Right lobe of liver (tissue), 6 donors: ENCODE results near the gene KLRC1. TPM values are rescaled to one million over a fixed set of nuclear protein-coding genes. Genes with fewer than 3 reads are reported as not detected.
"Not testable (repeated sequence)": the region's sequence is repeated elsewhere in the genome, so short reads cannot be mapped to it uniquely, and the experiment has no call there.

Experiments
- ATAC-seq, 4 donors: fragments of 200-7000 bp; cut with Tn5 transposase; one replicate each; pipeline ENCODE4 v1.9.1; 2020; ENCODE audit warnings: mild to moderate bottlenecking in 4 of 4, moderate library complexity in 4 of 4
- DNase-seq, 3 donors: peaks; one replicate each; pipeline ENCODE4 v3.0.0-alpha.2; 2020
- H3K27ac ChIP-seq, 3 donors: fragments of 200-600 bp; one replicate each; pipeline ENCODE4 v1.8.0; 2022
- H3K27me3 ChIP-seq, 2 donors: fragments of 200-600 bp; one replicate each; pipeline ENCODE4 v1.8.0; 2022
- H3K36me3 ChIP-seq, 4 donors: fragments of 200-600 bp; sonication (generic) in 1 of 4; one replicate each; pipeline versions ENCODE4 v1.5.1 to v1.8.0; 2017 to 2022; ENCODE audit warnings: control low read depth in 1 of 4
- H3K4me1 ChIP-seq, 4 donors: fragments of 200-600 bp; sonication (generic) in 1 of 4; one replicate each; pipeline versions ENCODE4 v1.5.1 to v1.8.0; 2017 to 2022; ENCODE audit warnings: control low read depth in 1 of 4
- H3K4me3 ChIP-seq, 3 donors: fragments of 200-600 bp; one replicate each; pipeline ENCODE4 v1.8.0; 2022
- H3K9me3 ChIP-seq, 4 donors: fragments of 200-600 bp; sonication (generic) in 1 of 4; one replicate each; pipeline versions ENCODE4 v1.5.1 to v1.8.0; 2017 to 2022; ENCODE audit warnings: control low read depth in 1 of 4
- POLR2A ChIP-seq: fragments of 450-650 bp; IDR thresholded peaks from one replicate; pipeline ENCODE4 v1.6.1; 2017; ENCODE audit warnings: antibody characterized with exemption, mild to moderate bottlenecking
- WGBS: methylation state at CpG from one replicate; pipeline ENCODE4 v1.1.6; 2018; ENCODE audit warnings: low coverage, low lambda C conversion rate; ENCODE audit not compliant: insufficient coverage; ENCODE audit errors: missing lambda C conversion rate; 5-methylcytosine and 5-hydroxymethylcytosine counted together
- intact Hi-C, 2 donors: fragments of 100-400 bp; cut with DNase I; formaldehyde crosslinking; loops; one replicate each; pipeline versions ENCODE4 v1.11.2 to v1.14.1; 2022
- total RNA-seq, 6 experiments: library from RNA; depleted of rRNA in 2 of 6; stranded (reverse); fragments of >200 nt in 2 of 6; fragmentation: NEBNext Ultra II Directional in 3 of 6; extraction: Animal tissue kit (Norgen Biotek cat#: 25700) in 3 of 6; gene quantifications; one replicate each; pipeline versions ENCODE4 v1.1.0 to v1.2.4, GENCODE V29; 2016 to 2023
- TF ChIP-seq, protein P1 (sequence below), 4 donors: fragments of 200-600 bp in 3 of 4; fragments of 450-650 bp in 1 of 4; IDR thresholded peaks; one replicate each; pipeline versions ENCODE4 v1.5.1 to v1.8.0; 2016 to 2022; ENCODE audit warnings: antibody characterized with exemption in 4 of 4, mild to moderate bottlenecking in 2 of 4
- donor health status: DM: no; HTN: yes; CAD: no.
- donor health status: DM: no; HTN: no; CAD: no.
- donor health status: DM: no; HTN: no; CAD: no.
- donor health status: DM: no; HTN: yes; CAD: no.
- donor health status: DM: no; HTN: yes; CAD: no.

The KLRC1 gene
- total RNA-seq, 6 experiments from 2014 or later: 0.20 to 0.61 (median 0.28) TPM; not detected in 2

DNA sequence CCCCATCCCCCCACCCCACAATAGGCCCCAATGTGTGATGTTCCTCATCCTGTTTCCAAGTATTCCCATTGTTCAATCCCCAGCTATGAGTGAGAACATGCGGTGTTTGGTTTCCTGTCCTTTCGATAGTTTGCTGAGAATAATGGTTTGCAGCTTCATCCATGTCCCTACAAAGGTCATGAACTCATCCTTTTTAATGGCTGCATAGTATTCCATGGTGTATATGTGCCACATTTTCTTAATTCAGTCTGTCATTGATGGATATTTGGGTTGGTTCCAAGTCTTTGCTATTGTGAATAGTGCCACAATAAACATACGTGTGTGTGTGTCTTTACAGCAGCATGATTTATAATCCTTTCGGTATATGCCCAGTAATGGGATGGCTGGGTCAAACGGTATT lies 19.6 kb upstream of the KLRC1 start:
- H3K36me3 ChIP-seq, DNase-seq, H3K9me3 ChIP-seq, H3K4me3 ChIP-seq, H3K27ac ChIP-seq, intact Hi-C loops, H3K4me1 ChIP-seq, ATAC-seq, H3K27me3 ChIP-seq: not testable (repeated sequence)
- whole genome bisulfite sequencing: 82% methylated on average over 5 of the region's 5 CpGs

DNA sequence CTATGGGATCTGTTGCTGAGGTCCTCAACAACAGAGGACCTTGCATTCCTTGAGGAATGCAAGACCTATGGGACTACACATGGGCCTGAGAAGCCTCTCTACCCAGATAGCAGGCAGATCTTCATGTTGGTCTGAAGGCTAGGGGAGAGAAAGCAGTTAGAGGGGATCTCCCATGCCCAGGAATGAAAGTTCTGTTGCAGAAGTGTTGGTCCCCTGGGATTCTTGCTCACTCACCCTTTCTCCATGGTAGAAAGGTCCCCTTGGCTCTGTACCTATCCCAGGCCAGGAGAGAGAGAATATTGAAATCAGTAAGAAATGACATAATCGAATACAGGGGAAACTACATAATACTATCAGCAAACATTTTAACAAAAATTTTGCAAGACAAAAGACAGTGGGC lies 16.5 kb upstream of the KLRC1 start:
- WGBS: 56% methylated on average over 1 of the region's 1 CpG
- DNase-seq (no peak), ATAC-seq (no peak)
- H3K9me3 ChIP-seq: no peaks in the 10 kb centered on the region
- TF ChIP-seq POLR2A: no peak
- TF ChIP-seq, protein P1, sequence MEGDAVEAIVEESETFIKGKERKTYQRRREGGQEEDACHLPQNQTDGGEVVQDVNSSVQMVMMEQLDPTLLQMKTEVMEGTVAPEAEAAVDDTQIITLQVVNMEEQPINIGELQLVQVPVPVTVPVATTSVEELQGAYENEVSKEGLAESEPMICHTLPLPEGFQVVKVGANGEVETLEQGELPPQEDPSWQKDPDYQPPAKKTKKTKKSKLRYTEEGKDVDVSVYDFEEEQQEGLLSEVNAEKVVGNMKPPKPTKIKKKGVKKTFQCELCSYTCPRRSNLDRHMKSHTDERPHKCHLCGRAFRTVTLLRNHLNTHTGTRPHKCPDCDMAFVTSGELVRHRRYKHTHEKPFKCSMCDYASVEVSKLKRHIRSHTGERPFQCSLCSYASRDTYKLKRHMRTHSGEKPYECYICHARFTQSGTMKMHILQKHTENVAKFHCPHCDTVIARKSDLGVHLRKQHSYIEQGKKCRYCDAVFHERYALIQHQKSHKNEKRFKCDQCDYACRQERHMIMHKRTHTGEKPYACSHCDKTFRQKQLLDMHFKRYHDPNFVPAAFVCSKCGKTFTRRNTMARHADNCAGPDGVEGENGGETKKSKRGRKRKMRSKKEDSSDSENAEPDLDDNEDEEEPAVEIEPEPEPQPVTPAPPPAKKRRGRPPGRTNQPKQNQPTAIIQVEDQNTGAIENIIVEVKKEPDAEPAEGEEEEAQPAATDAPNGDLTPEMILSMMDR (IDR thresholded peaks at IDR 0.05): no peak
- no peaks in the 10 kb centered on the region for H3K36me3 ChIP-seq
- H3K4me3 ChIP-seq: no peak overlapping the region
- no peak overlapping the region for H3K27ac ChIP-seq
- H3K4me1 ChIP-seq: no peaks in the 10 kb centered on the region
- intact Hi-C loops: no loop called here
- H3K27me3 ChIP-seq: no peaks in the 10 kb centered on the region

DNA sequence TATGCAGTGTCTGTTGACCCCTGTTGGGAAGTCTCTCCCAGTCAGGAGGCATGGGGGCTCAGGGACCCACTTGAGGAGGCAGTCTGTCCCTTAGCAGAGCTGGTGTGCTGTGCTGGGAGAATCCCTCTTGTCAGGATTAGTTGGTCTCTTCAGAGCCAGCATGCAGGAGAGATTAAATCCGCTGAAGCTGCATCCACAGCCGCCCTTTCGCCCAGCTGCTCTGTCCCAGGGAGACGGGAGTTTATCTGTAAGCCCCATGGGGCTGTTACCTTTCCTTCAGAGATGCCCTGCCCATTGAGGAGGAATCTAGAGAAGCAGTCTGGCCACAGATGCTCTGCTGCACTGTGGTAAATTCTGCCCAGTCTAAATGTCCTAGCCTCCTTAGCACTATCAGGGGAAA lies 13.1 kb upstream of the KLRC1 start:
- Histone ChIP-seq H3K27ac (no peak overlapping the region), H3K27me3 (no peaks in the 10 kb centered on the region), H3K4me1 (no peaks in the 10 kb centered on the region), H3K4me3 (no peak overlapping the region), H3K36me3 (no peaks in the 10 kb centered on the region), H3K9me3 (no peaks in the 10 kb centered on the region)
- DNase-seq (no peak), ATAC-seq (no peak)
- intact Hi-C loops: no loop called here
- no CpG with 5 or more reads among the region's 4 CpGs for WGBS
- TF ChIP-seq, protein P1 (IDR thresholded peaks at IDR 0.05): no peak
- no peak for TF ChIP-seq POLR2A

DNA sequence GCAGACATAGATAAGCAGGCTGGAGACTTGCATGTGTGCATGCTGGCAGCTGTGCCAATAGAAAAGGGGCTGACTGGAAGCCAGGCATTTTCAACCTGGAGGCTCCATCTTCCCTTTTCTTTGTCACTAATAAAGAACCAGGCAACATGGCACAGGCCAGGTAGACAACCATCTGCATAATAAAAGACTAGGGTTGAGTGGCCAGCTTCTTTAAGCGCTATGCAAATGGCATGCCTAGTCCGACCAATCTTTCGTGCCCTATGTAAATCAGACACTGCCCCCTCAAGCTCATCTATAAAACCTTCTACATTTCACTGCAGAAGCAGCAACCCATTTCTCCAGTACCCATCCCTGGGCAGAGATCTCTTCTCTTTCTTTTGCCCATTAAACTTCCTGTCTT lies 4.6 kb upstream of the KLRC1 start:
- DNase-seq: no peak
- TF ChIP-seq POLR2A: no peak
- TF ChIP-seq, protein P1 (IDR thresholded peaks at IDR 0.05): no peak
- ATAC-seq: no peak
- Histone ChIP-seq H3K9me3 (no peaks in the 10 kb centered on the region), H3K36me3 (no peaks in the 10 kb centered on the region), H3K27ac (no peak overlapping the region), H3K4me3 (no peak overlapping the region), H3K27me3 (no peaks in the 10 kb centered on the region), H3K4me1 (no peaks in the 10 kb centered on the region)
- intact Hi-C loops: no loop called here
- WGBS: 100% methylated on average over 1 of the region's 3 CpGs

DNA sequence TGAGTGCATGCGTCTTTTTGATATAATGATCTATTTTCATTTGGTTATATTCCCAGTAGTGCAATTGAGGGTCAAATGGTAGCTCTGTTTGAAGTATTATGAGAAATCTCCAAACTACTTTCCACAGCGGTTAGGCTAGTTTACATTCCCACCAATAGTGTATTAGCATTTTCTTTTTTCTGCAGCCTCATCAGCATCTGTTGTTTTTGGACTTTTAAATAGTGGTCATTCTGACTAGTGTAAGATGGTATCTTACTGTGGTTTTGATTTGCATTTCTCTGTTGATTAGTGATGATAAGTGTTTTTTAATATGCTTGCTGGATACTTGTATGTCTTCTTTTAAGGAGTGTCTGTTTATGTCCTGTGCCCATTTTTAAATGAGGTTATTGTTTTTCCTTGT lies 3.7 kb upstream of the KLRC1 start:
- Histone ChIP-seq H3K27ac (no peak overlapping the region), H3K4me3 (no peak overlapping the region), H3K27me3 (no peaks in the 10 kb centered on the region), H3K4me1 (no peaks in the 10 kb centered on the region), H3K9me3 (no peaks in the 10 kb centered on the region), H3K36me3 (no peaks in the 10 kb centered on the region)
- DNase-seq: no peak
- 76% methylated on average over 2 of the region's 2 CpGs for WGBS
- TF ChIP-seq, protein P1 (IDR thresholded peaks at IDR 0.05): no peak
- TF ChIP-seq POLR2A: no peak
- intact Hi-C loops: no loop called here
- no peak for ATAC-seq
